B cell (primary cell): ENCODE data around the gene YWHAG. TPM values are rescaled to one million over a fixed set of nuclear protein-coding genes. Genes with fewer than 3 reads are reported as not detected.

Experiments used
- ATAC-seq: fragments of 200-7000 bp; cut with Tn5 transposase; one replicate; pipeline ENCODE4 v1.10.0; 2021; ENCODE audit warnings: low read depth, mild to moderate bottlenecking, moderate number of reproducible peaks, moderate library complexity
- CTCF ChIA-PET: fragments of 350-600 bp; sonication (Branson Sonifier 250); formaldehyde crosslinking; loops from one replicate; lab custom pipeline; 2021; ENCODE audit warnings: antibody characterized with exemption, inconsistent platforms; lab: Charles Lee
- POLR2A ChIA-PET: fragments of 350-600 bp; sonication (Branson Sonifier 250); formaldehyde crosslinking; loops from one replicate; lab custom pipeline; 2021; ENCODE audit warnings: antibody characterized with exemption; lab: Charles Lee
- DNase-seq: peaks from one replicate; pipeline ENCODE4 v3.0.0; 2013
- H2AFZ ChIP-seq: 2 replicates; pipeline ENCODE4 v1.6.1; 2012; ENCODE audit warnings: mild to moderate bottlenecking, low read depth, low read length; ENCODE audit not compliant: insufficient read depth, poor library complexity, severe bottlenecking
- H3K27ac ChIP-seq, 2 donors: 1 replicate in 1 of 2; 2 replicates in 1 of 2; pipeline ENCODE4 v1.5.1; 2012 to 2013; ENCODE audit warnings: low read length in 2 of 2, mild to moderate bottlenecking in 2 of 2, moderate library complexity in 1 of 2
- H3K27me3 ChIP-seq, 4 experiments: fragments of 200-600 bp in 1 of 4; sonication (generic) in 1 of 4; replicated peaks in 1 of 4; 1 replicate in 2 of 4; 2 replicates in 2 of 4; pipeline versions ENCODE4 v1.6.1 to v1.7.0; 2013 to 2016; ENCODE audit warnings: low read length in 3 of 4, mild to moderate bottlenecking in 2 of 4, mixed read lengths in 1 of 4, moderate library complexity in 1 of 4; ENCODE audit not compliant: insufficient read depth in 4 of 4, control insufficient read depth in 3 of 4; ENCODE audit errors: control extremely low read depth in 1 of 4
- H3K36me3 ChIP-seq, 2 experiments: replicated peaks in 1 of 2; 1 replicate in 1 of 2; 2 replicates in 1 of 2; pipeline versions ENCODE4 v1.6.1 to v1.7.1; 2013; ENCODE audit warnings: low read length in 1 of 2; ENCODE audit not compliant: insufficient read depth in 2 of 2, control insufficient read depth in 1 of 2; ENCODE audit errors: control extremely low read depth in 1 of 2, extremely low read depth in 1 of 2
- H3K4me1 ChIP-seq, 2 donors: fragments of 200-600 bp in 1 of 2; sonication (generic) in 1 of 2; 1 replicate in 1 of 2; 2 replicates in 1 of 2; pipeline versions ENCODE4 v1.5.1 to v1.6.1; 2013 to 2017; ENCODE audit warnings: low read length in 2 of 2; ENCODE audit not compliant: control insufficient read depth in 2 of 2, insufficient read depth in 2 of 2
- H3K4me2 ChIP-seq: replicated peaks from 2 replicates; pipeline ENCODE3; 2012; ENCODE audit warnings: mild to moderate bottlenecking, low read depth, low read length; ENCODE audit not compliant: poor library complexity, severe bottlenecking
- H3K4me3 ChIP-seq, 5 experiments: fragments of 200-600 bp in 1 of 5; sonication (generic) in 1 of 5; 1 replicate in 3 of 5; 2 replicates in 2 of 5; pipeline versions ENCODE4 v1.5.1 to v1.7.0; 2011 to 2016; ENCODE audit warnings: low read length in 4 of 5, mild to moderate bottlenecking in 4 of 5, low read depth in 2 of 5, control low read depth in 1 of 5, moderate library complexity in 1 of 5; ENCODE audit not compliant: insufficient read depth in 1 of 5; ENCODE audit errors: control extremely low read depth in 1 of 5, extremely low read depth in 1 of 5
- H3K79me2 ChIP-seq: fragments of 200-600 bp; sonication (generic); one replicate; pipeline ENCODE4 v1.6.0; 2016; ENCODE audit warnings: low read length; ENCODE audit not compliant: control insufficient read depth, insufficient read depth
- H3K9ac ChIP-seq: fragments of 200-600 bp; sonication (generic); 2 replicates; pipeline ENCODE4 v1.6.1; 2017; ENCODE audit warnings: mild to moderate bottlenecking, low read length, moderate library complexity
- H3K9me3 ChIP-seq, 3 donors: one replicate each; pipeline versions ENCODE4 v1.6.1 to v1.7.1; 2013; ENCODE audit warnings: low read length in 2 of 3; ENCODE audit not compliant: control insufficient read depth in 2 of 3, insufficient read depth in 1 of 3; ENCODE audit errors: control extremely low read depth in 1 of 3
- H4K20me1 ChIP-seq: 2 replicates; pipeline ENCODE4 v1.6.0; 2012; ENCODE audit warnings: mild to moderate bottlenecking, low read length; ENCODE audit not compliant: insufficient read depth, control insufficient read depth, poor library complexity, severe bottlenecking
- H3K27ac Mint-ChIP-seq: one replicate; pipeline ENCODE4 v1.8.0; 2021; ENCODE audit warnings: mixed read lengths
- H3K27me3 Mint-ChIP-seq: one replicate; pipeline ENCODE4 v1.8.0; 2021; ENCODE audit warnings: mixed read lengths
- H3K4me1 Mint-ChIP-seq: one replicate; pipeline ENCODE4 v1.8.0; 2021; ENCODE audit warnings: mixed read lengths
- H3K4me3 Mint-ChIP-seq: one replicate; pipeline ENCODE4 v1.8.0; 2021; ENCODE audit warnings: mixed read lengths
- H3K9me3 Mint-ChIP-seq: one replicate; pipeline ENCODE4 v1.8.0; 2022; ENCODE audit warnings: mixed read lengths; ENCODE audit not compliant: insufficient read depth
- CTCF ChIP-seq: fragments of 200-600 bp; IDR thresholded peaks from one replicate; pipeline ENCODE4 v1.8.0; 2022; ENCODE audit warnings: antibody characterized with exemption, mild to moderate bottlenecking
- EZH2 ChIP-seq: IDR thresholded peaks from 2 replicates; pipeline ENCODE4 v1.6.1; 2012; ENCODE audit warnings: borderline replicate concordance, low read depth, mild to moderate bottlenecking, moderate library complexity, low read length; ENCODE audit not compliant: insufficient read depth, poor library complexity, severe bottlenecking
- WGBS: methylation state at CpG from one replicate; pipeline ENCODE4 v1.1.5; 2013; ENCODE audit warnings: missing lambda C conversion rate; ENCODE audit not compliant: insufficient coverage; 5-methylcytosine and 5-hydroxymethylcytosine counted together
- intact Hi-C: fragments of 100-400 bp; cut with micrococcal nuclease; formaldehyde crosslinking; loops from one replicate; pipeline ENCODE4 v1.10.0; 2022
- polyA plus RNA-seq: library from polyadenylated mRNA; depleted of rRNA; stranded (reverse); fragments of >200 nt; gene quantifications from 2 replicates; pipeline ENCODE4 v1.2.3, GENCODE V29; 2012
- total RNA-seq, 2 donors: library from RNA; stranded (reverse); fragments of 120-200 nt in 1 of 2; gene quantifications; 1 replicate in 1 of 2; 2 replicates in 1 of 2; pipeline versions ENCODE4 v1.2.3 to v1.2.4, GENCODE V29; 2013 to 2022

YWHAG gene
- total and polyA plus RNA-seq, 2 donors (not counting 1 experiment from before 2014, with no cell fraction given): 6.6 to 51.6 TPM

DNA sequence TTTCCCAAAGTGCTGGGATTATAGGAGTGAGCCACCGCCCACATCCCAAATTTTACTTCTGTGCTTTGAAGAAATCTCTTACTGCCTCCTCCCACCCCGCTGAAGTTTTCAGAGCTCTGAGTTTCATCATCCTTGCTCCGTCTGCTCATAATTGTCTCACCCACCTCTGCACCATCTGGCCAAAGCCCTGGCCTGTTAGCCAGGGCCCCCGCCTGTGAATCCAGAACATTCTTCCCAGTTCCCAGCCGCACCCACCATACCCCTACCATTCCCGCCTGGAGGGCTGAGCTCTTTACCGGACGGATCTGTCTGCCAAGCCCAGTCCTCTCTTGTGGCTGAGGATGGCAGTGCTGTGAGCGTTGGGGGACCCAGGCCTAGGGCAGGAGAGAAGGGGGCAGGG lies 36.2 kb upstream of the YWHAG start:
- Mint-ChIP-seq H3K27me3 (no peaks in the 10 kb centered on the region), H3K9me3 (no peaks in the 10 kb centered on the region), H3K27ac (peak overlapping the region; percentile 20), H3K4me1 (peaks cover 19% of the 10 kb centered on the region), H3K4me3 (peak overlapping the region; percentile 52)
- Histone ChIP-seq H3K79me2 (no peaks in the 10 kb centered on the region), H3K4me3 (no peak overlapping the region), H3K36me3 (no peaks in the 10 kb centered on the region), H2AFZ (no peak overlapping the region), H3K27me3 (no peaks in the 10 kb centered on the region), H3K4me2 (no peak overlapping the region), H3K4me1 (peaks cover 18 to 24% of the 10 kb centered on the region in 2 donors), H3K27ac (no peak overlapping the region), H3K9me3 (no peaks in the 10 kb centered on the region), H3K9ac (no peak overlapping the region), H4K20me1 (no peaks in the 10 kb centered on the region)
- ATAC-seq: no peak
- 98% methylated on average over 6 of the region's 9 CpGs for WGBS
- ChIA-PET POLR2A (no interaction called here), CTCF (interaction anchor here (1.1 to 1.2 kb wide), 2 partner anchors 35 to 81 kb away, joined by 3 to 4 read pairs; no protein-coding TSS in a partner anchor)
- DNase-seq: no peak
- no peak for TF ChIP-seq EZH2
- no peak for TF ChIP-seq CTCF
- intact Hi-C loops: loop anchor here (10.0 kb wide), 1 partner anchor 480 kb away; the partner anchor contains the start of gene POR
